NCI-H1417 treated with DMSO at 0.1 percent for 48 hours (cell line): ENCODE data around the gene RAB39B.
"Not testable (repeated sequence)": the region's sequence is repeated elsewhere in the genome, so short reads cannot be mapped to it uniquely, and the experiment has no call there.

ENCODE experiments used
- DNase-seq: peaks from one replicate; lab custom pipeline; 2025; lab: John Stamatoyannopoulos, UW

The RAB39B gene

DNA sequence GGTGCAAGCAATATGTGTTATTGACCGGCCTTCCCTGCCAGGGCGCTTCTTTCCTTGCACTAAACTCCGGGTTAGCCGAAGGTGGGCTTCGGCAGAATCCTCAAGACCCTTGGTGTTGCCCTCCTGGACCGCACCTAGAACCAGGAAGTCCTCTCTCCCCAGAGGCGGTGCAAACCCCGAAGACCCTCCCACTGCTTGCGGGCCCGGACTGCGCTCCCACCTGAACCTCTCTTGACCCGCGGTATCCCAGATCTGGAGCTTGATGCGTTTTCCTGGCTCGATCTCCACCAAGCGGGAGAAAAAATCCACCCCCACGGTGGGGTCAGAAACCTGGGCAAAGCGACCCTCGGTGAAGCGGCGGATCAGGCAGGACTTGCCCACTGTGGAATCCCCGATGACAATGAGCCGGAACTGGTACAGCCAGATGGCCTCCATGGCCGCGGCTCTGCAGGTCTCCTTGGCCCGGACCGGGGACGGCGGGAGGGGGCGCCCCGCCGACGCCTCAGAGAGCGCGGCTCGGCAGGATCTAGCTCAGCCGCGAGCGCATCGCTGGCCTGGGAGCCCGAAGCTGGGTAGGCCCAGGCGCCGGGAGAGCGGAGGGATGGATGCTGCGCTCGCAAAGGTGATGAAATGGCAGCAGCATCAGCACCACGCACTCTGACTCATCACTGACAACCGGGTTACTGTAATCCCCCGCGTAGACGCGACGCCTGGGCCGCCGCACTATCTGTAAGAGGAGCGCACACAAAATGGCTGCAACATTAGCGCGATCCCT lies at the start of gene RAB39B:
TSS of gene RAB39B (minus strand) at position 638 of the 775 bp plus-strand sequence. CDS start at position 435, 203 bp downstream.
- DNase-seq, result peak; percentile 30

DNA sequence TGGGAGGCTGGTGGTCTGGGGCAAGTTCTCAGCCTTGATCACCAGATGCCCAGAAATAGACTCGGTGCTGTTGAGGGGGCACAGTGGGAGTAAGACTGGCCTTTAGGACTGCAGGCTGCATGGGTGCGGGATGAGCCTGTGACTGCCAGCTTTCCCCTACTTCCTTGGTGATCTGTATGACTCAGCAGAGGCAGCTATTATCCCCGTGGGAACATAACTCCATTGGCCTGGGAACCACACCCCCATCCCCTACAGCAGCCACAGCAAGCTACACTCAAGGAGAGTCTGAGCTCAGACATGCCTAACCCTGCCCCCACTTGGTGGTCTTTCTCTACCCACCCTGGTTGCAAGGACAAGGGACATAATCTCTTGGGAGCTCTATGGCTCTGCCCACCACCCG lies 49.5 kb upstream of the RAB39B start:
- no peak for DNase-seq

DNA sequence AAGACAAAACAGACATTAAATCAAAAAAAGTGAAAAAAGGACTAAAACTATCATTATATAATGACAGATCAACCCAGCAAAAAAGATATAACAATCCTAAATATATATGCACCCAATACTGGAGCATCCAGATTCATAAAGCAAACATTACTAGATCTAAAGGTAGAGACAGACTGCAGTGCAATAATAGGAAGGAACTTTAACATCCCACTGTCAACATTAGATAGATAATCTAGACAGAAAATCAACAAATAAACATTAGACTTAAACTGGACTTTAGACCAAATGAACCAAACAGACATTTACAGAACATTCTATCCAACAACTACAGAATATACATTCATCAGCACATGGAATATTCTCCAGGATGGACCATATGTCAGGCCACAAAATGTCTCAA lies 29.5 kb upstream of the RAB39B start:
- DNase-seq, result no peak

DNA sequence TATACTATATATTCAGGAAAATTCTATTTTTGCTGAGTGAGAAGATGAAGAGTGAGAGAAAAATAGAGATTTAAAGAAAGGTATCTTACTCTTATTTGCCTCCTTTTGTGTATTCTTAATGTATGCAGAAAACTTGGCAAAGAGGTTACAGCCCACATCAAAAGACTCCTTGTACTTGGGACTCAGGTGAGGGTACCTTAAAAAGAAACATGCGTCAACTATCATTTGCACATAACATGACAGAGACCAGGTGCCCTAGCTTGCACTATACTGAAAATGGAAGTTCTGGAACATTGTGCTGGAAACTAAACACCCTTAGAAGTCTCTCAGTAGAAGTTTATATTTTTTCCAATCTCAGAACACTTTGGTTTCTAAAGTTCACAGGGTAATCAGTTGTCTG lies 15.6 kb upstream of the RAB39B start:
- DNase-seq, result no peak

GRCh38 chrX:155270969-155271368 lies 6.7 kb upstream of the RAB39B start:
- no peak for DNase-seq

- not testable (repeated sequence) for DNase-seq
Observed at GRCh38 chrX:155267995-155268394, 3.7 kb upstream of the RAB39B start.

GRCh38 chrX:155266439-155266838 lies 2.1 kb upstream of the RAB39B start:
- DNase-seq, result no peak

DNA sequence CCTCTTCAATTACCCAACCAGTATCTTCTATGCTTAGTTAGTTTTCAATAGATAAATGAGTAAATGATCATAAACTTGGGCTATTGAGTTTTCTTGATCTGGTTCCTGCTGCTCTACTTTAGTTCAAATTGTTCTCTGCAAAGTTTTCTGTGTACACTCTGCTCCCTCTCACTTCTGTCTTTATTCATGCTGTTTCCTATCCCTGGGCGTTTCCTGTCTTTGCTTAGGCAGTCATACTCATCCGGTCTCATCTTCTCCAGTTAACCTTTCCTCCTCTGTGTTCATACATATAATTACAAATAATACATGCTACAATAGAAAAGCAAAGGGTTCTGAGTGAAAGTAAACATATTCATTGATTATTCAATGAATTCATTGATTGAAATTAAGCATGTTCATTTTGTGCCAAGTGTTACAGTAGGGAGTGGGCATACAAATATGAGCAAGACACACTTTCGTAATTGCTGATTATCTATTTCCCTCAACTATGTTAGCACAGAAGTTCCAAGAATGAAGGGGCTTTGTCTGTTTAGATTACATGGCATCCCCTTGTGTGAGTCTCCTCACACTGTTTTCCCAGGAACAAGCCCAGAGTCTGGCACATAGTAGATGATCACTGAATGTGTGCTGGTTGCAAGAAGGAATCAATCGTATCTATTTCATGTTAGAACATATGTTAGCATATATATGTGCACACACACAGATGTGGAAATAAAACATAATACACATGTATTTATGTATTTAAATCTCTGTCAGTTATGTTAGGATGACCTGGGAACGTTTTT lies 1.1 kb downstream of the RAB39B start:
- DNase-seq, result no peak

GRCh38 chrX:155259752-155260151 lies 4.5 kb downstream of the RAB39B start:
- no peak for DNase-seq

DNA sequence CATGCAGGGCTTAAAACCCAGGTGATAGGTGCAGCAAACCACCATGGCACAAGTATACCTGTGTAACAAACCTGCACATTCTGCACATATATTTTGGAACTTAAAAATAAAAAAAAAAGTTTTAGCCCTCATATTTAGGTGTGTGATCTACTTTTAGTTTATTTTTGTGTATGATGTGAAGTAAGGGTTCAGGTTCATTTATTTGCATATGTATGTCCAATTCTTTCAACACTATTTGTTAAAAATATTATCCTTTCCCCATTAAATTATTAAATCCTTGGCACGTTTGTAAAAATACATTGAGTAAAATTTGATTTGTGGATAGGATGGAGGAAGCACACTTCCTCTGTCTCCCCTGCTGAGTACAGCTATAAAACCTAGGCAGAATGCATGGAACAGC lies 12.9 kb downstream of the RAB39B start:
- no peak for DNase-seq

DNA sequence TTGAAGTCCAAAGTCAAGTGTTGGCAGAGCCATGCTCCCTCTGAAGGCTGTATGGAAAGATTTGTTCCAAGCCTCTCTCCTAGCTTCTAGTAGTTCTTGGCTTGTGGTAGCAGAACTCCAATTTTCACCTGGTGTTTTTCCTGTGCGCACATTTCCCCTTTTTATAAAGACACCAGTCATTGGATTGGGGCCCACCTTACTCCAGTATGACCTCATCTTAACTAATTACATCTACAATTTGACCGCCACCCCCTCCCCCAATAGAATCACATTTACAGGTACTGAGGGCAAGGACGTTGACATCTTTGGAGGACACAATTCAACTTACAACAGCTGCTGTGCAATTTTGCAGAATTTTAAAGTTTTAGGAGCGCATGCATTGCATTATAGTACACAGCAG lies 16.8 kb downstream of the RAB39B start:
- DNase-seq, result no peak

DNA sequence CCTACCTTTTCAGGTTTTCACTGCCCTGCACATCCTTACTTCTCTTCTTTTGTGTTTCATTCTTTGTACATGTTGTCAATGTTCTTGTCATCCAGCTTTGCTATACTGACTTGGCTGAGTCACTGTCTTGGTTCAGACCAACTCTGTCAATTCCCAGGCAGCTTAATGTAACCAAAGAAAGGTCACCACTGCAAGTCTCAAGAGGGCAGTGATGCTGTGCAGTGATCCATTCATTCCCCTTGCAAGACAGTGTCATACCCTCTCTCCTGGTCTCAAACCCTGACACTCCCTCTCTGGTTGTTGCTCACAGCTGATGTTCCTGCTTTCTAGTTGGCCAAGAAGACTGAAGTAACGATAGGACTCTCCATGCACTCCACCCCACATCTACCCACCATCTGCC lies 17.5 kb downstream of the RAB39B start:
- no peak for DNase-seq

DNA sequence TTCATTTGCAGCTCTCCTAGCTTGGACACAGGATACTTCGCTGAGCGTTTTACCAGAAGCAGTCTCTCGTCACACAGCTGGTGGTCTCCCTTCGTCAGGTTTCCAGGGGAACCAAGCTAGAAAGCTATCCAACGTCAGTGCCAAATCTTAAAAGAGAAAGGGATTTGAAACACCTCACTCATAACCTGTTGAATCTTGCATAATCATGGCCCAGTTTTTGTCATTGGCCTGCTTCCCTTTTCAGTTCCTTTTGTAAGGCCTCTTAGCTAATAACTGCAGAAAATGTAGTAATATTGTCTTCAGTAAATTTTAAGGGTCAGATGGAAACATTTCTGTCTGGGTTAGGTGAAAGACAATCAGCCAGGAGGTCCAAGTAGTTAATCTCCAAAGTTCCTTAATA lies 22.0 kb downstream of the RAB39B start:
- DNase-seq, result no peak

- DNase-seq, result no peak
Observed at GRCh38 chrX:155237719-155238118, 26.6 kb downstream of the RAB39B start.

DNA sequence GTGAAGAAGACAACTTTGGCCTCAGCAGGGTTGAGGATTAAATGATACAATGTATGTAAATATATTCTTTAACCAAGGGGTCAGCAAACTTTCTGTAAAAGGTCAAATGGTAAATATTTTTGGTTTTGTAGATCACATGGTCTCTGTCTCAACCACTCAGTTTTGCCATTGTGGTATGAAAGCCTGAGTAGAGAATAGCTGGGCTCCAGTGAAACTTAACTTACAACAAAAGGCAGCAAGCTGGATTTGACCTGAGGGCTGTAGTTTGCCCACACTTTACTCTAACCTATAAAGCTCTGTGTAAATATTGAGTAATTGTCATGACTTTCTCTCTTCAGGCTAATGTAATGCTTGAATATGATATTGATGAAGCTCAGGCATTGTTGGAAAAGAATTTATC lies 28.4 kb downstream of the RAB39B start:
- no peak for DNase-seq

DNA sequence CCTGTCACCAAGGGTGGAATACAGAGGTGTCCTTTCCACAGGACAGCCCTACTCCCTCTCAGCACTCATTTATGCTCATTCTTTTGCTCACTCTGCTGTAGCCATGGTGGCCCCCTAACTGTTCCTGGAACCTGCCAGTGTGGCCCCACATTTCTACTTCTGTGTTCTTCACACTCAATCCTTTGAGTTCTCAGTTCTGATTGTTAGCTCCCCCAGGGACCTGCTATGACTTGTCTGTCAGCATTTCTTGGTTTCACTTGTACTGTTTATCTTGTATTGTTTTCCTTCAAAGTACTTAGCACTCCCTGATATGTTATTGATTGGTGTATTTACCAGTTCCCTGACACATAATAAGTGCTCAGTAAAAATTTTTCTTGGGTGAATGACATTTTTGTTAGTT lies 33.1 kb downstream of the RAB39B start:
- no peak for DNase-seq

DNA sequence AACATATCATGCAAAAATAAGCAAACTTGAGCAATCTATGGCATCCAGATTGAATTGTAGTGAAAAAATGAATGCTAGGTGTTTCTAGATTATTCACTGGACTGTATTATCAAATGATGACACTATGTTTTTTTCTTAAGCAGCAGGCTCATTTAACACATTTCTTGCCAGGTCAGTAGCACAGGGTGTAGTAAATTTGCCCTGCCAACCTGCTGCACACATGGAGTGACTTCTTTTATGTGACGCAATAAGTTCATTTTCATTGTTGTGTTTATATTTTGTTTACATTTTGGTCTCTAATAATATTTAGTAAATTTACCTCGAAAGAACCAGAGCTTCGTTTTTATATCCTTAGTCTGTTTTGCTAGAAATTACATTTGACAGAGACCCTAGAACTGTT lies 38.5 kb downstream of the RAB39B start:
- no peak for DNase-seq

DNA sequence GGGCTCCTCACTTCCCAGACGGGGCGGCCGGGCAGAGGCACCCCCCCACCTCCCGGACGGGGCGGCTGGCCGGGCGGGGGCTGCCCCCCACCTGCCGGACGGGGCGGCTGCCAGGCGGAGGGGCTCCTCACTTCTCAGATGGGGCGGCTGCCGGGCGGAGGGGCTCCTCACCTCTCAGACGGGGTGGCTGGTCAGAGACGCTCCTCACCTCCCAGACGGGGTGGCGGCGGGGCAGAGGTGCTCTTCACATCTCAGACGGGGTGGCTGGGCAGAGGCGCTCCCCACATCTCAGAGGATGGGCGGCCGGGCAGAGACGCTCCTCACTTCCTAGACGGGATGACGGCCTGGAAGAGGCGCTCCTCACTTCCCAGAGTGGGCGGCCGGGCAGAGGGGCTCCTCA lies 40.5 kb downstream of the RAB39B start:
- not testable (repeated sequence) for DNase-seq

GRCh38 chrX:155221351-155221750 lies 42.9 kb downstream of the RAB39B start:
- DNase-seq, result no peak

- DNase-seq, result no peak
Observed at GRCh38 chrX:155218777-155219176, 45.5 kb downstream of the RAB39B start.

DNA sequence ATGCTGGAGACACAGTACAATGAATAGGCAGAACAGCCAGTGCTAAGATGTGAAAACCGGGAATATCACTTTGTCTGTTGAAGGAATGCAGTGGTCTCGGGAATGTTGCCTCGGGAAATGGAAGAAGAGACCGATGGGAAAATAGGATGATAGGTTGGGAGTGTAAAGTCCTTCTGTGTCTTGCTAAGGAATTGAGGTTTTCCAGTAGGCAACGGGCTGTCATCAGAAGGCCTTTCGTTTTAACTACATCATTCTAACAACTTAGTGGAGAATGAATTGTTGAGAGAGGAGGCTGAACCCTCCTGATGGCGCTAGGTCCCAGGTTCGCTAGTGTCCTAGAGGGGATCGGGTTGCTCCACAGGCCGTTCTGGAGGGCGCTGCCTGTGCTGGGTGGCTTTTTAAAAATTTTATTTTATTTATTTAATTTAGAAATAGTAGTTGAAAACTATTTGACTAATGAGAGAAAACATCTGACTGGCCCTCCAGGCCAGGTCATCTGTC lies 47.3 kb downstream of the RAB39B start:
- no peak for DNase-seq

GRCh38 chrX:155216179-155216939 lies 47.9 kb downstream of the RAB39B start, which contains the start of gene VBP1:
Gene VBP1, plus strand, starts transcription at chrX:155216460. Its CDS starts 23 bp downstream, at chrX:155216483.
- peak; percentile 58 for DNase-seq
